ENCODE results near the gene CROCC2. TPM values are rescaled to one million over a fixed set of nuclear protein-coding genes. Genes with fewer than 3 reads are reported as not detected.

CROCC2 gene
- total RNA-seq, 2 experiments from 2014 or later: not detected

DNA sequence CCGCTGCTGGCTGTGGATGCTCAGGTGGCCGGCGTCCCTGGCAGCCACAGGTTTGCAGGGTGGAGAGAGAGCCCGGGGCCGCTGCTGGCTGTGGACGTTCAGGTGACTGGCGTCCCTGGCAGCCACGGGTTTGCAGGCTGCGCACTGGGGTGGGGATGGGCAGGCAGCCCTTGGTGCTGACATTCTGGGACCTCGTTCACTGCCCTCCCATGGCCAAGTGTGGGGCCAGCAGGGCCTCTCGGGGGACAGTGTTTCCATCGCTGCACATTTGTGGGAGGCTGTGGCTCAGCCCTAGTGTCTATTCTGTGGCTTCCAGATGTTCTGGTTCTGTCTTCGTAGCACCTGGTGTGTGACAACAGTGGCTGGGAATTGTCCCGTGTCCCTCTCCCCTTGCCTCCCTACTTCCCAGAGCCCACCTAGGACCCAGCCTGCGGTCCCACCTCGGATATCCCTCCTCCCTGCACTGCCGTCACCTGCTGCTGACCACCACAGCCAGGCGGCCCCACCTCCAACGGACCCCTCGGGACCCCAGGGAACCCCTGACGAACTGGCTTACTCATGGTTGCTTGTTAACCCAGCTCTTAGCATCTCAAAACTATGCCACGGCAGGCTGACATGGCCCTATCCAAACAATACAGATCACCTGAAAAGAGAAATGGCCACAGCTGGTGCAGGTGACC is 915 bp downstream of the CROCC2 start:
- peaks cover 3% of the 10 kb centered on the region for H3K27me3 Mint-ChIP-seq
- H3K4me3 Mint-ChIP-seq: no peak overlapping the region
- ChIA-PET POLR2A (no interaction called here), CTCF (no interaction called here)
- no peaks in the 10 kb centered on the region for H3K9me3 Mint-ChIP-seq (ENCODE audit: low read depth)
- no peak for DNase-seq
- ATAC-seq: no peak
- intact Hi-C loops (cut with DNase I, micrococcal nuclease): no loop called here
- H3K36me3 Mint-ChIP-seq (ENCODE audit: low read depth): no peaks in the 10 kb centered on the region
- no peak overlapping the region for H3K27ac Mint-ChIP-seq
- no peaks in the 10 kb centered on the region for H3K4me1 Mint-ChIP-seq

DNA sequence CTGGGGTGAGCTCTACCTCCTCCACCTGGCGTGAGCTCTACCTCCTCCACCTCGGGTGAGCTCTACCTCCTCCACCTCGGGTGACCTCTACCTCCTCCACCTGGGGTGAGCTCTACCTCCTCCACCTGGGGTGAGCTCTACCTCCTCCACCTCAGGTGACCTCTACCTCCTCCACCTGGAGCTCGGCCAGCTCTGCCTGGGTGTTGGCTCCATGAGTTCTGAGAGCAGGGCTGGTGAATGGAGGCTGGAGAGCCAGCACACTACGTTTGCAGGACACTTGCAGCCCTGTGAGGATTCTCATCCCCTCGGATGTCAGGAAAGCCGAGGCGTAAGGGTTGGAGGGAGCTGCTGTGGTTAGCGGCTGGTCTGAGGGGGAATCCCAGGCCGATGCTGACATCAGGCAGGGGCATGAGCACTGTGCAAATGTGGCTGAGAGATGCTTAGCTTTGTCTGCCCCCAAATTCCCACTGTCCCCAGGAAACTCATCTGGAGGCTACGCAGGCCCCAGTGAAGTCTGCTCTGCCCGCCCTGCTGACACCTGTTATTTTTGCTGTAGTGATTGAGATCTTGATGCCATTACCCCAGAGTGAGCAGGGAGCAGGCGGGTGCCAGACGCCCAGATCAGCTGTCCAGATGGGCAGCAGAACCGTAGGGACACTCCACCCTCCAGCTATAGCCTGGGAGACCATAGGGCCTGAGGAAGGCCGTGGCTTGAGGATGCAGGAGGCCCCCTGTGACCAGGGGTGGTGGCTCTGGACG is 3.3 kb downstream of the CROCC2 start:
- no peak for DNase-seq
- no peak overlapping the region for H3K4me3 Mint-ChIP-seq

DNA sequence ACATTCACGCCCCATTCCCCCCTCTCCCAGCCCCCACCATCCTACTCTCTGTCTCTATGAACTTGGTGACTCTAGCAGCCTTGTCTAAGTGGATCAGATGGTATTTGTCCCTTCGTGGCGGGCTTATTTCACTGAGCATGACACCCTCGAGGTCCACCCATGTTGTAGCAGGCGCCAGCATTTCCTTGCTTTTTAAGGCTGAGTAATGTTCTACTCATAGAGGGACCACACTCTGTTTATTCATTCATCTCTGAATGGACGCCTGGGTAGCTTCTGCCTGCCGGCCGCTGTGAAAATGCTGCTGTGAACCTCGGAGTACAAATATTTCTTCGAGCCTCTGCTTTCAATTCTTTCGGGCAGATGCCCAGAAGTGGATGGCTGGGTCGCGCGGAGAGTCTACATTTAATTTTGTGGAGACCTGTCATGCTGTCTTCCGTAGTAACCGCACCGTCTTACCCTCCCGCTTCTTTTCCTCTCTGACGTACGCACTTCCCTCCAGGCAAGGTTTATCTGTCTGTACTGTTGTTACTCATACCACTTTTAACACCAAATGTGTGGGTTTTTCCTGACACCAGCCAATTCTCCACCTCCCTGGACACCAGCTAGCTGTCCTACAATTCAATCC is 5.6 kb downstream of the CROCC2 start:
- intact Hi-C loops (cut with DNase I, micrococcal nuclease): loop anchor here in 1 of 2 experiments (5.0 kb wide), 1 partner anchor 306 kb away; no protein-coding TSS in a partner anchor
- Mint-ChIP-seq H3K27me3 (peaks cover 10% of the 10 kb centered on the region), H3K4me3 (no peak overlapping the region), H3K27ac (no peak overlapping the region), H3K36me3 (ENCODE audit: low read depth) (no peaks in the 10 kb centered on the region), H3K9me3 (ENCODE audit: low read depth) (no peaks in the 10 kb centered on the region), H3K4me1 (no peaks in the 10 kb centered on the region)
- DNase-seq (no peak), ATAC-seq (no peak)
- ChIA-PET CTCF (interaction anchor here (0.6 kb wide), 1 partner anchor 145 kb away, joined by 5 read pairs; no protein-coding TSS in a partner anchor), POLR2A (no interaction called here)

More for the DNA sequence above, 3.3 kb downstream of the CROCC2 start:
- intact Hi-C loops (cut with DNase I, micrococcal nuclease): no loop called here
- ATAC-seq: no peak
- ChIA-PET POLR2A (no interaction called here), CTCF (interaction anchor here (0.5 to 0.6 kb wide), 2 partner anchors 160 to 171 kb away, joined by 3 read pairs; no protein-coding TSS in a partner anchor)
- no peaks in the 10 kb centered on the region for H3K9me3 Mint-ChIP-seq (ENCODE audit: low read depth)
- peaks cover 6% of the 10 kb centered on the region for H3K27me3 Mint-ChIP-seq
- no peaks in the 10 kb centered on the region for H3K36me3 Mint-ChIP-seq (ENCODE audit: low read depth)
- H3K27ac Mint-ChIP-seq: no peak overlapping the region
- no peaks in the 10 kb centered on the region for H3K4me1 Mint-ChIP-seq

DNA sequence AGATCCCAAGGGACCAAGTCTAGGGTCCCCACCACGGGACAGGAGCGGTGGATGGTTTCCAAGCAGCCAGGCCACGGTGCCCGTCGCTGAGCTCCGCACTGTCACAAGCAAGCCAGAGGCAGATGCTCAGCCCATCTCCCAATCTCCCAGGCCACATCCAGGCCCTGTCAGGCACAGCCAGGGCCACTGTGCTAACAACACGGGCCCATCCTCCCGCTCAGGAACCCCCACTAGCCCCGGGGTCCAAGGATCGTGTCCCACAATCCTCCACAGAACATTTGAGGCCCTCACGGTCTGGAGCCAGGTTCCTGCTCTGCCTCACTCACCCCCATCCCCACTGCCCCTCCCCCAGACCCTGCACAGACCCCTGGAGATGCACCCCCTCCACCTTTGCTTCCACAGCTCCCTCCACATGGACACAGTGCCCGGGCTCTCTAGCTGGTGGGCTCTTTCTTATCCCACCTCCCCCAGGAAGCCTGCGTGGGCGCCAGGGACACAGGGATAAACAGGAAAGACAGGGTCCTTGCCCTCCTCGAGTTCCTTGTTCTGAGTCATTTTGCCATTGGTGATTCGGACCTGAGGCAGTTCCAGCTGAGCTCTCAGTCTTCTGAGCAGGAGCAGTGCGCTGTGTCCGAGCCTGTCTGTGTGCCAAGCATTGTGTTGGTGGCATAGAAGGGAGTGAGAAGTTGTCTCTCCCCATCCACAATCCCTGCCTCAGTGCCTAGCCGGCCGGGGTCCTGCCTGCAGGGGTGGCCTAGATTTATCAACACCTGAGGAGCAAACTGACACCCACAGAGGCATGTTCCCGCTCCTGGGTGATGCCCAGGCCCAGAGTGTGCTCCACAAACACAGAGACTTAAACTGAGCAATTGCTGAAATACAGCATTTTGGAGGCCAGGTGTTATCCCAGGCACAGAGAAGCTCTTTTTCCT is 7.0 kb downstream of the CROCC2 start:
- no peaks in the 10 kb centered on the region for H3K36me3 Mint-ChIP-seq (ENCODE audit: low read depth)
- DNase-seq (no peak), ATAC-seq (no peak)
- H3K4me1 Mint-ChIP-seq: no peaks in the 10 kb centered on the region
- H3K27me3 Mint-ChIP-seq: peaks cover 14% of the 10 kb centered on the region
- POLR2A ChIA-PET: no interaction called here
- no peaks in the 10 kb centered on the region for H3K9me3 Mint-ChIP-seq (ENCODE audit: low read depth)
- CTCF ChIA-PET: interaction anchor here (0.6 to 1.4 kb wide), 3 partner anchors 52 to 656 kb away, joined by 3 read pairs; no protein-coding TSS in a partner anchor
- H3K4me3 Mint-ChIP-seq: no peak overlapping the region
- intact Hi-C loops (cut with DNase I, micrococcal nuclease): loop anchor here in 1 of 2 experiments (5.0 kb wide), 1 partner anchor 304 kb away; no protein-coding TSS in a partner anchor
- H3K27ac Mint-ChIP-seq: no peak overlapping the region

DNA sequence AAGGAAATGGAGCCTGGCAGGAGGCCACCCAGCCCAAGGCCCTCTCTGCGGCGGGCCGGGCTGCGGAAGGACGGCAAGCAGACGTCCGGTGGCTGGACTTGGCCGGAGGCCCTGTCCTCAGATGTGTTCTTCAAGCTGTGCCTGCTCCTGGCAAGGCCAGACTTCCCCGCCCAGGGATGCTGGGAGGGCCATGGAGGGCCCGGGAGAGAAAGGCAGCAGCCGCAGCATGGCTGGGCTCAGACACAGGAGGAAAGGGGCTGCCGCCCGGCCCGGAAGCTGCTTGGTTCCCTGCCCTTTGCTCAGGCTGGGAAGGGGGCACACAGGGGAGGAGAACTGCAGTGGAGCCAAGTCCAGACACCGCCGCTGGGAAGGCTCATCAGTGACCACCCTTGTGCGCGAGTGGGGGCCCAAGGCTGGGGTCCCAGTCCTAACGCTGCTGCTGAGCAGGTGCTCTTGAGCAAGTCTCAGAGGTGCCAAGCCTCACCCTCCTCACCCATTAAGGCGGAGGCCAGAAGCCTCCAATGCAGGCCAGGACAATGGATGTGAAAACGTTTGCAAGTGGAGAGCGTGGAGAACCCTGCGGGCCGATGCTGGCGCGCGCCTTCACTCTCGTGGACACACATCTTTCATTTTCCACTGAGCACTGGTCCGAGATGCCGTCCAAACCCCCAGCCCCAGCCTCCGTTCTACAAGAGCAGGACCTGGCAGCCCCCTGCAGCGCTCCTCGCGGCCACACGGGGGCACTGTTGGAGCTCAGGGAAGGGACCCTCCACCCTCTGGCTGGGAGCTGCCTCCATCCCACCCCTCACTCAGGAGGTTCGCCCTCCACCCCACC is 7.9 kb downstream of the CROCC2 start:
- intact Hi-C loops (cut with DNase I, micrococcal nuclease): loop anchor here in 1 of 2 experiments (5.0 kb wide), 1 partner anchor 303 kb away; no protein-coding TSS in a partner anchor
- H3K27me3 Mint-ChIP-seq: peaks cover 14% of the 10 kb centered on the region
- POLR2A ChIA-PET: no interaction called here

DNA sequence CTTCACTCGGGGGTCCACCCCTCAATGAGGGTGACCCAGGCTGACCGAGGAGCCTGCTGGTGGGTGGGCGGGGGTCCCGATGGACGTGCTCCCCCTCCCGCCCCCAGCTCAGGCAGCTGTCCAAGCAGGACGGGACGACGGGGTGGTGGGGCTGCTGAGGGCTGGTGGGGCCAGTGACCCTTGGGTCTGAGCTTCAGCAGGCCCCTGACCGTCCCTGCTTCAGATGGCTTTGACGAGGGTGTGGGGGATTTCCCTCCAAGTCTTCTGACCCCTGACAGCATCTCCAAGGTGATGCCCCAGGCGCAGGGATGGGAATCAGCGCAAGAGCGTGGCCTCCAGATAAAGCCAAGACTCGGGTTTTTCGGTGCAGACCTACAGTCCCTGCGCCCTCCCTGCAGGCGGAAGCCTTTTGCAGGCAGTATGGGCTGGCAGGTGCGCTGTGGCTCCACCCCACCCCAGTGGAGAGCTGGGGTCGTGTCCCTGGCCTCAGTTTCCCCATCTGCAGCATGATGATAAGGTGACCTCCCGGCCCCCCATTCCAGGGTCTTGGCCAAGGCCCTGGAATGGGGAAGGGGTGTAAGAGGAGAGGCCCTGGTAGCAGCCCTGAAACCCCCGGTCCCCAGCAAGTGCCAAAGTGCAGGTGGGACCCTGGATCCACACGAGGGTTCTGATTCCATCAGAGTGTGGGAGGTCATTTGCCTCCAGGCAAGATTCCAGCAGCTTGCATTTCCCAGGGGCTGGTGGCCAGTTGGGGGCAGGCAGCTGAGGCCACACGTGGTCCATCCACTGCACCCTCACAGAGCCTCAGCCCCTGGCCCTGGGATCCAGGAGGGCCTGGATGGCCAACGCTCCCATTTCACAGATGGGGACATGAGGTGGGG is 8.7 kb downstream of the CROCC2 start:
- intact Hi-C loops (cut with DNase I, micrococcal nuclease): loop anchor here in 1 of 2 experiments (5.0 kb wide), 1 partner anchor 302 kb away; no protein-coding TSS in a partner anchor

More for the DNA sequence above, 7.9 kb downstream of the CROCC2 start:
- ATAC-seq: peak; percentile 68
- no peaks in the 10 kb centered on the region for H3K4me1 Mint-ChIP-seq
- H3K4me3 Mint-ChIP-seq: no peak overlapping the region
- no peaks in the 10 kb centered on the region for H3K36me3 Mint-ChIP-seq (ENCODE audit: low read depth)
- CTCF ChIA-PET: interaction anchor here (0.6 to 1.4 kb wide), 8 partner anchors 12 to 710 kb away, joined by 3 to 4 read pairs (median 3); no protein-coding TSS in a partner anchor
- no peak overlapping the region for H3K27ac Mint-ChIP-seq
- no peaks in the 10 kb centered on the region for H3K9me3 Mint-ChIP-seq (ENCODE audit: low read depth)
- DNase-seq: peak; percentile 83

DNA sequence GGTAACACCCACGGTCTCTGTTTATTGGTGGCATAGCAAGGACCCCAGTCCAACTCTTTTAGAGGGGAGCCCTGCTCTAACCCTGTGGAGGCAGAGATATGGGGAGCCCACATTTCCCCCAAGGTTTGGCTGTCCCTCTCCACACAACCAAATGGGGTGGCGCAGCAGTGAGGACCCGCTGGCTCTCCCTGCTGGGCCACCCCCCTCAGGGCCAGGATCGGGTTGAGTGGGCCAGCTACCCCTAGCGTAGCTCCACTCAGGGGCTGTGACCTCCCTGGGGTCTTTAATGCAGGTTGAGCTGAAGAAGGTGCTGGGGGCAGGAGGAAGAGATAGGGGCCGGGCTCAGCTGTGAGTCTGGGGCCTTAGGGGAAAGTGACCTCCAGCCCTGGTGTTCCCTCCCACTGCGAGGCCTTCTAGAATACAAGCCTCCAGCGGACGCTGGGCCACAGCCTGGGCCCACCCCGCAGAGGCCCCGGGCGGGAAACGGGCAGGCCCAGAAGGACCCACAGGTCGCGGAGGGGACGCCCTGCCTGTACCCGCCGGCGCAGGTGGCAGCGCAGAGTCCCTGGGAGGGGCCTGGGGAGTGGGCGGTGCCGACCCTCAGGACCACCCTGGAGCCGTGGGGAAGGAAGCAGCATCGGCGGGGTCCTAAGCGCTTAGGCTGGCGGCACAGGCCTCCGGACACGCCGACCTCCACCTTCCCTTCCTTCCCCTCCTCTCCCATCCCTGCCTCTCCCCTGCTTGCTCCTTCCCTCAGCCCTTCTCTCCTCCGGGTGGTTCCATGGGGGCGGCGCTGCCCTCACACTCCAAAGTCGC is 9.6 kb downstream of the CROCC2 start:
- ChIA-PET POLR2A (no interaction called here), CTCF (interaction anchor here (0.6 to 0.7 kb wide), 2 partner anchors 136 to 1166 kb away, joined by 3 read pairs; no protein-coding TSS in a partner anchor)
- Mint-ChIP-seq H3K27ac (no peak overlapping the region), H3K36me3 (ENCODE audit: low read depth) (no peaks in the 10 kb centered on the region), H3K4me3 (no peak overlapping the region), H3K9me3 (ENCODE audit: low read depth) (no peaks in the 10 kb centered on the region), H3K27me3 (peaks cover 14% of the 10 kb centered on the region), H3K4me1 (no peaks in the 10 kb centered on the region)
- ATAC-seq (no peak), DNase-seq (no peak)
- intact Hi-C loops (cut with DNase I, micrococcal nuclease): no loop called here

More for the DNA sequence above, 8.7 kb downstream of the CROCC2 start:
- CTCF ChIA-PET: interaction anchor here (0.6 to 1.2 kb wide), 7 partner anchors 13 to 1165 kb away, joined by 3 to 4 read pairs (median 3); no protein-coding TSS in a partner anchor
- Mint-ChIP-seq H3K4me3 (no peak overlapping the region), H3K27me3 (peaks cover 14% of the 10 kb centered on the region), H3K27ac (no peak overlapping the region), H3K9me3 (ENCODE audit: low read depth) (no peaks in the 10 kb centered on the region), H3K36me3 (ENCODE audit: low read depth) (no peaks in the 10 kb centered on the region), H3K4me1 (no peaks in the 10 kb centered on the region)
- DNase-seq: no peak
- ATAC-seq: no peak
- POLR2A ChIA-PET: no interaction called here

DNA sequence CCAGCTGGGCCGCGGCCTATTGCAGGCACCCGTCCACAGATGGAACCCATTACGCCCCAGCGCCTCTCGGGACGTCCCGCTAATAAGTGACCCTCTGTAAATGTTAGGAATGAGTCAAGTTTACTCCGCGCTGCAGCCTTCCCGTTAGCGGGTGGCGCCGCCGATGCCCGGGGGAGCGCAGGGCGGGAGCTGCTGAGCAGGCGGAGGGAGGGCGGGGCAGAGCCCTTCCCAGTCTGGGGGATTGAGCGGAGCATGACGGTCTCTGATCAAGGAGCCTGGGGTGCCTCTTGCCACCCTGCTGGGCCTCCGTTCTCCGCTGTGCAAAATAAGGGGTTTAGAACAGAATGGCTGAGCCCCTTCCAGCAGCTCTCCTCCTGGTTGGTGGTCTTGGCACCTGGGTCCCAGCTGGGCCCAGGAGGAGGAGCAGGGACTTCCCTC is 10.5 kb downstream of the CROCC2 start:
- DNase-seq (no peak), ATAC-seq (no peak)
- no peaks in the 10 kb centered on the region for H3K36me3 Mint-ChIP-seq (ENCODE audit: low read depth)
- peaks cover 14% of the 10 kb centered on the region for H3K27me3 Mint-ChIP-seq
- CTCF ChIA-PET: no interaction called here
- no peaks in the 10 kb centered on the region for H3K9me3 Mint-ChIP-seq (ENCODE audit: low read depth)
- no peaks in the 10 kb centered on the region for H3K4me1 Mint-ChIP-seq
- POLR2A ChIA-PET: no interaction called here
- no peak overlapping the region for H3K27ac Mint-ChIP-seq
- H3K4me3 Mint-ChIP-seq: no peak overlapping the region
- intact Hi-C loops (cut with DNase I, micrococcal nuclease): no loop called here

DNA sequence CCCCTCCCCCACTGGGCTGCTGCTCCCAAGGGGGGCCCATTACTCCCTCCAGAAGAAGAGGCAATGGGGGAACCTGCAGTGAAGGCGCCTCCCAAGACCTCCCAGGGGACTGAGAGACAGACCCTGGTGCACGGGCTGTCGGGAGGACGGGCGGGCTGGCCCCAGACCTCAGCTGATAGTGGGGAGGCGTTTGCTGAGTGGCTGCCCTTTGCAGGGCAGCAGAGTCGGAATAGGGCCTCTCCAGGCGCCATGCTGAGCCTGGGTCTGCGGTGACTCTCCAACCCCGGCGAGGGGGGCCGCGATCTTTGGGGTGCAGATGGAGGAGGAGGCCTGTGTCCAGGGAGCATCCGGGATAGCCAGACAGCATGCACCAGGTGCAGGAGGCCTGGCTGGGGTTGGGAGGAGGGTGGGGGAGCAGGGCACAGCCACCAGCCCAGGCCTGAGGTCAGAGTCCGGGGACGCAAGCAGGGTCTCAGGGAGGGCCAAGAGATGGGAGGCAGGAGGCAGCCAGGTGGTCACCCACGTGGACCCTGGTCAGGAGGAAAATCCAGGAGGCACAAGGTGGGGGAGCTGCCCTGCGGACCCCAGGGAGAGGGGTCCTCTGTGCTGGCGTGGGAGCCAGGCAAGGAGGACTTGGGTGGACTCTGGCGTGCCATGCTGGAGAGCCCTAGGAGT is 11.0 kb downstream of the CROCC2 start:
- H3K4me1 Mint-ChIP-seq: no peaks in the 10 kb centered on the region
- ATAC-seq (no peak), DNase-seq (no peak)
- H3K27me3 Mint-ChIP-seq: peaks cover 10% of the 10 kb centered on the region
- no peaks in the 10 kb centered on the region for H3K9me3 Mint-ChIP-seq (ENCODE audit: low read depth)
- H3K27ac Mint-ChIP-seq: no peak overlapping the region
- no peak overlapping the region for H3K4me3 Mint-ChIP-seq
- ChIA-PET CTCF (no interaction called here), POLR2A (no interaction called here)
- intact Hi-C loops (cut with DNase I, micrococcal nuclease): no loop called here
- H3K36me3 Mint-ChIP-seq (ENCODE audit: low read depth): no peaks in the 10 kb centered on the region
